HG02981 (cell line): ENCODE data around the gene TMEM184A.
"Not testable (repeated sequence)": the region's sequence is repeated elsewhere in the genome, so short reads cannot be mapped to it uniquely, and the experiment has no call there.

Experiments used
- ATAC-seq: cut with Tn5 transposase; IDR thresholded peaks from one replicate; pipeline ENCODE4 v1.9.1; 2021; ENCODE audit warnings: mild to moderate bottlenecking, moderate library complexity; ENCODE audit not compliant: unreplicated experiment

TMEM184A gene

DNA sequence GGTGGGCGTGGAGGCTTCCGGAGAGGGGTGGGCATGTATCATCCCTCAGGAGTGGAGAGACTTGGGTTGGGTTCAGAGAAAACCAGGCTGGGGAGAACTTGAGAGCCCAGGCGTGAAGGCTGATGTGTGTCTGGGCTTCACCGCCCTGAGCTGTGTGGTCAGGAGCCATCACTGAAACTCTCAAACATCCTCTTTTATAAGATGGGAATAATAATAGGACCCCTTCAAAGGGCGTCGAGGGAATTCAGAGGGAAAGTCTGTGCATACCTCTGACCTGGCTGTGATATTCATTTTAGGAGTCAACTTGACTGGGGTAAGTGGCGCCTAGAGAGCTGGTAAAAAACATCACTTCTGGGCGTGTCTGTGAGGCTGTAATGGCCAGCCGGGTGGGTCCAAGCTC lies 34.9 kb upstream of the TMEM184A start:
- ATAC-seq = no peak

DNA sequence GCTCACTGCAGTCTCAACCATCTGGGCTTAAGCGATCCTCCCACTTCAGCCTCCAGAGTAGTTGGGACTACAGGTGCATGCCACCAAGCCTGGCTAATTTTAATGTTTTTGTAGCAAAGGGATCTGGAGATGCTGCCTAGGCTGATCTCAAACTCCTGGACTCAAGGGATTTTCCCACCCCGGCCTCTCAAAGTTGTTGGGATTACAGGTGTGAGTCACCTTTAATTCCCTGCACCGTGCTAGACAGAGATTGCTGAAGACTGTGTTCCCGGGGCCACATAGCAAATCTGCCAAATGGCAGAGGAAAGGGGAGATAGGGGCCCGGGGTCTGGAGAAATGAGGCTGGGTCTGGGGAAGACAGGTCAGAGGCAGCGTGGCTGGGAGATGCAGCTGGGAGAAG lies 34.5 kb upstream of the TMEM184A start:
- no peak for ATAC-seq

DNA sequence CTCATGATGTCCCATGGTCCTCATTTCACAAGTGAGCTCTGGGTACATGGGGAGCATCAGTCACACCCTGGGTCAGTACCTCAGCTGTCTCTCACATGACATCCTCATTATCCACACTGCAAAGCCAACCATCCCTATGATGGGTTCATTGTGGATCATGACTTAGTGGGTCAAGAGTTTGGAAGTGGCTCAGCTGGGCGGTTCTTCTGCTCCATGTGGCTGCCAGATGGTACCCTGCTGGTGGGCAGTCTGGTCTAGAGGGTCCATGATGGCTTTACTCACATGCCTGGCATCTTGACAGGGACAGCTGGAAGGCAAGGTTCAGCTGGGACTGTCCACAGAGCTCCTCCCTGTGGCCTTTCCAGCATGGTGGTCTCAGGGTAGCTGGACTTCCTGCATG lies 33.0 kb upstream of the TMEM184A start:
- no peak for ATAC-seq

DNA sequence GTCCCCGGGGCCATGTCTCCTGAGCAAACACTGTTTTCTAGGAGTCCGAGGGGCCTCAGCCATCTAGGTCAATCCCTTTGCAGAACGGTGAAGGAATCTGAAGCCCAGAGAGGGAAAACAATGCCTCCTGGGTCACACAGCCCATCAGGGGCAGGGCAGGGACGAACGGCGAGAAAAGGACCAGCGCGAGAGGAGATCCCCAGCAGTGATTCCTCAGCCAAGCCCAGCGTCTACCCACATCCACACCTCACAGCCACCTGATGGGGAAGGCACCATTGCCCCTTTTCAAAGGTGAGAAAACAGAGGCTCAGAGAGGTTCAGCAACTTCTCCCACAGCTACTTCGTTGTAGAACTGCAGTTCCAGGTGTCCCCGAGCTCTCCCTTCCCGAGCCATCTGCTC lies 31.7 kb upstream of the TMEM184A start:
- ATAC-seq = no peak

DNA sequence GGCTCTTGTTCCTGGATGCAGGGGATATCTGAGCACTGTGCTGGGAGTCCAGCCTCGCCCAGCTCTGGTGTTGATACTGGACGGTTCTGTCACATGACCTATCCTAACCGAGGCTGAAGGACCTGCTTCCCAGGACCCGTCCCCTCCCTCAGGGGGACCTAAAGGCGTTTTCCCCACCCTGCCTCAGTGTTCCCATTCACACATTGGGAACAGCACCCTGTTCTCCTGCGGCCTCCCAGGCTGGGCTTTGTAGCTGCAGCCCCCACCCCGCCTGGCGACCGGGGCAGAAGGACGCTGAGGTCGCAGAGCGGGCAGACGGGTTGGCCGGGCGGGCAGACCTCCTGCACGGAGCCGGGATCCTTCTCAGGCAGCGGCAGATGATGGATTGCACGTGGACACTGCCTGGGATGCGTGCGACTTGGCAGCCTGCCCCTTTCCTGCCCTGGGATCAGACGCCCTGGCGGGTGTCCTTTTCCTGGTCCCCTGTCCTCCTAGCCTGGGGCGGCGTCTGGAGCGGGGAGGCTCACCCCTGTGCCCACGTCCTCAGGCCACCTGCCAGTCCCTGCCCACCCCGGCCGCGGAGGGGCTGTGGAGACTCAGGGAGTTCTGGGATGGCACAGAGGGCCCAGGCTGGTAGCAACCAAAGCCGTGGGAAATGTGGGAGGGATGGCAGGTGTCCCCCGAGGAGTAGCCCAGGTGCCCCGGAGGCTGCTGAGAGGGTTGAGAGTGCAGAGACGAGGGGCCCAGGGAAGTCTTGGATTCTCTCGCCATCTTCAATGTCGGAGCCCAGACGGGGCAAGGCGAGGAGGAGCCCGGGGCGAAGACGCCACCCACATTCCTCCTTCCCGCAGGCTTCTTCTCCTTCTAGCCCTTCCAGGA lies 31.1 kb upstream of the TMEM184A start:
- no peak for ATAC-seq

DNA sequence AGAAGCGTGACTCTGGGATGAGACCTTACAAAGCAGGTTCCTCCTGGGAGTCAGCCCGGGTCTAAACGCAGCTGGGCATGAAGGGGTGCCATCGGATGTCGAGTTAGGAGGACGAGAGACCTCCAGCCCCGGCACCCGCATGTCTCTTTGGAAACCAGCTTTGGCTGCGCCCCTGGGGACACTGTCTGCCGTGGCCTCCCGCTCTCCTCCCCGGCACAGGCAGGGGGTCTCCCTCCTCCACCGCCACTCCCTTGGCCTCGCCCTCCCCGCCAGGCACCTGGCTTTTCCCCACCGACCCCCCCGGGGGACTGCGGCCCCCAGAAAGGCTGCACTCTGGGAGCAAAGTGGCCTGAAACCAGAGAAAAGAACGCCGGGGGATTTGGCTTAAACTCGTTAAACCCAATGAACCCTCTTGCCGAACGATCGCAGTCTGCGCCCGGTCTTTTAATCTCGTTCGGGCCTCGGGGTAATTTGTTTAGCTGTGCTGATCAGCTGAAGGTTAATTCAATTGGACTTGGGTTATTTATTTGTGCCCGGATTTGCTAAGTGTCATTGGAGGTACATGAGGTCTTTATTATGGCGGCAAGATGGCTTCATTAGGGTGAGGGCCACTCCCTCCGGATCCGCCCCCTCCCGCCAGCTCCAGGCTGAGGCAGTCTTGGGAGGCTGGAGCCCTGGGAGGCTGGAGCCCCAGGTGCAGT lies 30.3 kb upstream of the TMEM184A start:
- ATAC-seq = no peak

DNA sequence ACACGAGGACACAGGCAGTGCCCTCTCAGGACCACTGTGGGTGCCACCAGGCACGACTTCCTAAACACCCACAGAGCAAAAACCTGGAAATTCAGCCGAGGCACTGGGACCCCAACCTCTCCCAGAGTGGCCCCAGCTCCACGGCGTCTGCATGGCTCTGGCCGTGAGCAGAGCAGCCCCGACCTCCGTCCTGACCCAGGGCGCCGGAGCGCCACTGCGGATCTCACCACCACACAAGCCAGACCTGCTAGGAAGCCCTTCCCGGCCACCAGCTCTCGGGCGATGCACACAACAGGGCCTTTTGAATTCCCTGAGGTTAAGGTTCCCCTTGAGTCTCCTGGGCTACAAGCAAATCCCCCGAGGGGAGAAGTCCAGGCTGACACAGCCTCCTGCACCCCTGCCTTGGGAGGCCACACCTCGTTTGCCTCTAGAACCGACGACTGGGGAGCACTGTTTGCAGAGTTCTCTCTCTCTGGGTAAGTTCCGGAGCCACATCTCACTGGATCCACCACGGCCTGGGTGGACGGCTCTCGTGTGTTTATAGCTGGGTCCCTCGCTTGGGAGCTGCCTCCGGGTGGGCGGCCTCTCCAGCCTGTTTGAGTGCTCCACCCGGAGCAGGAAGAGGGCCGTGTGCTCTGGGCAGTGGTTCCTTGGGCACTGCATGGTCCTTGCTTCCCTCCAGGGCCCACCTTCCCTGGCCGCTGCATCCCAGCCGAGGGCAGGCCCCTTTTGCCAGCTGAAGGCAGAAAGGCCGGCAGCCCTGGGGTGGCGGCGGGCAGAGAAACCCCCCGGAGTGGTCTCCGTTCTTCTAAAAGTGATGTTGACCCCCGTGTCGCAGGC lies 29.4 kb upstream of the TMEM184A start:
- ATAC-seq = no peak

DNA sequence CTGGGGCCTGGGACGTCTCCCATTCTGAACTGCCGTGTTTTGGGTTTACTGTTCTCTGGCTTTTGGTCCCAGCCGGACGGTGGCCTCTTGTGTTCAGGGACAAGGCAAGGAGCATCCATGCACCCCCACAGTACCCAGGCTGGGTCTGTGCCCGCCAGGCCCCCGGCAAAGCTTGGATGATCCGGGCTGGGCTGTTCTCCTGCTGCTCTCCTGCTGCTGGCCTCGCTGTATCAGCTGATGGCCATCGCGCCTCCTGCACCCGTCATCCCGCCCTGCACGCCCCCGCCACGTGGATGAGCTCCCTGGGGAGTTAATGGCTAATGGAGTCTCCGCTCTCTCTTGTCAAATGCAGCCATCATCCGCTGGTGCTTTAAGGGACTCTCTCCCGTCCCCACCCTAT lies 28.7 kb upstream of the TMEM184A start:
- ATAC-seq = no peak

DNA sequence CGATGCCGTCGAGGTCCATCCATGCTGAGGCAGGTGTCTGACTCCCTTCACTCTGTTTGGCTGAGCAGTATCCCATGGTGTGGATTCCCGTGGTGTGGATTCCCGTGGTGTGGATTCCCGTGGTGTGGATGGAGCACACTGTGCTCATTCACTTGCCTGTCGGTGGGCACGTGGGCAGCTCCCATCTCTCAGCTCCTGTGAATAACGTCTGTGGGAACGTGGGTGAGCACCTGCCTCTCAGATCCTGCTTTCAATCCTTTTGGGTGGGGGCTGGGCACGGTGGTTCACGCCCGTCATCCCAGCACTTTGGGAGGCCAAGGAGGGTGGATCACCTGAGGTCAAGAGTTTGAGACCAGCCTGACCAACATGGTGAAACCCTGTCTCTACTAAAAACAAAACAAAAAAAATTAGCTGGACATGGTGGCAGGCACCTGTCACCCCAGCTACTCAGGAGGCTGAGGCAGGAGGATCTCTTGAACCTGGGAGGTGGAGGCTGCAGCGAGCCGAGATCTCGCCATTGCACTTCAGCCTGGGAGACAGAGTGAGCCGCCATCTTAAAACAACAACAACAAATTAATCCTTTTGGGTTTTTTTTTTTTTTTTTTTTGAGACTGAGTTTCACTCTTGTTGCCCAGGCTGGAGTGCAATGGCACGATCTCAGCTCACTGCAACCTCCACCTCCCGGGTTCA lies 27.4 kb upstream of the TMEM184A start:
- not testable (repeated sequence) for ATAC-seq

DNA sequence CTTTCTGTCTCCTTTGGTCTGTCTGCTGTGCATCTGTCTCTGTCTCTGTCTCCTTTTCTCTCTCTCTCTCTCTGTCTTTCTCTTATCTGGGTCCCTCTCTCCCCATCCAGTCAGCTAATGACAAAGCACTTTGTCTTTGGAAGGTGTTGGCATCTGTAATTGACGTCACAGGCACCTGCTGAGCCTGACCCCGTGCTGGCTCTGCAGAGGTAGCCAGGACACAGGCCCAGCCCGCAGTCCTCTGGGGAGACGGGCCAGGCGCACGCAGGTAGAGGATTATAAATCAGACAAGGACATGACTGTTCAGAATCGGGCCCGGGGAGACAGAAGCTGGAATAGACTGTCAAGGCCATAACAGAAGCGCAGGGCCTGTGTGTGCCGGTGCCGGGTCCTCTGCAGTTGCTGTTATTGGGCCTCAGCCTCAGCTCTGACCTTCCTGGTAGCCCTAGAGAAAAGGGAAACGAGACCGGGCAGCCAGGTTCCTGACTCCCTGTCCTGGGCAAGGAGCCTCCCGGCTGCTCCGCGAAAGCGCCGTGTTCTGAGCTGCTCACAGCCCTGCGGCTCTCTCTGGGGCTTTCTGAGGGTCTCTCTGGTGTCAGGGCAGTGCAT lies 24.5 kb upstream of the TMEM184A start:
- no peak for ATAC-seq

DNA sequence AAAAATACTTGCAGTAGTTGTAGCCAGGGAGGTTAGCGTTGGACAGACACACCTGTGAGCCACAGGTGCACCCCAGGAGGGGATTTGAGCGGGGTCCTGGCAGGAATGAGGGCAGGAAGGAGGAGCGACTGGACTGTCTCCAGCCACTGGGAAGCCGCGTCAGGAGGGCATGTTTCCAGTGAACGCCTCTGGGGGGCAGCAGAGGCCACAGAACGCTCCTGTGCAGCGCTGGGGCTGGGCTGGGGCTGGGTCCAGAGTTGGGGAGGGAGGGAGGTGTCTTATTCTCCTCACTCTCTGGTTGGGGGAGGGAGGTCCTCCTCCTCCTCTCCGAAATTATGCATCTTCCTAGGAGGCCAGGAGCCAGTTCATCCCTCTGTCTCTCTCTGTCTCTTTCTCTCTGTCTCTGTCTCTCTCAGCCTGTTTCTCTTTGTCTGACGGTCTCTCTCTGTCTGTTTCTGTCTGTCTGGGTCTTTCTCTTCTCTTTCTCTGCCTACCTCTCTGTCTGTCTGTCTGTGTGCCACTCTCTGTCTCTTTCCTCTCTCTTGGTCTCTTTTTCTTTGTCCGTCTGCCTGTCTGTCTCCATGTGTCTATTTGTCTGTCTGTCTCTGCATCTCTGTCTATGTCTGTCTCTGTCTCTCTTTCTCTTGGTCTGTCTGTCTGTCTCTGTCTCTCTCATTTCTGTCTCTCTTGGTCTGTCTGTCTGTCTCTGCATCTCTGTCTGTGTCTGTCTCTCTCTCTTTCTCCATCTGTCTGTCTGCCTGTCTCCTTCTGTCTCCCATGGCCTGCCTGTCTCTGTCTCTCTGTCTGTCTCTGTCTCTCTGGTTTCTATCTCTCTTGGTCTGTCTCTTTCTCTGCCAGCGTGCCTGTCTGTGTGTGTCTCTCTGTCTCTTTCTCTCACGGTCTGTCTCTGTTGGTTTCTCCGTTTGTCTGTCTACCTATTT lies 23.7 kb upstream of the TMEM184A start:
- no peak for ATAC-seq

DNA sequence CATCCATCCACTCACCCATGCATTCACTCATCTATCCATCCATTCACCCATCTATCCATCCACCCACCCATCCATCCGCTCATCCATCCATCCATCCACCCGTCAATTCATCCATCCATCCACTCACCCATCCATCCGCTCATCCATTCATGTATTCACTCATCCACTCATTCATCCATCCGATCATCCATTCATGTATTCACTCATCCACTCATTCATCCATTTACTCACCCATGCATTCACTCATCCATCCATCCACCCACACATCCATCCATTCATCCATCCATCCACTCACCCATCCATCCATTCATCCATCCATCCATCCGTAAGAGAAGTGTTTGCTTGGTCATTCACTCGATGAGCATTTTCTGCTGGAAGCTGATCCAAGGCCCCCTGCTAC lies 22.5 kb upstream of the TMEM184A start:
- no peak for ATAC-seq

DNA sequence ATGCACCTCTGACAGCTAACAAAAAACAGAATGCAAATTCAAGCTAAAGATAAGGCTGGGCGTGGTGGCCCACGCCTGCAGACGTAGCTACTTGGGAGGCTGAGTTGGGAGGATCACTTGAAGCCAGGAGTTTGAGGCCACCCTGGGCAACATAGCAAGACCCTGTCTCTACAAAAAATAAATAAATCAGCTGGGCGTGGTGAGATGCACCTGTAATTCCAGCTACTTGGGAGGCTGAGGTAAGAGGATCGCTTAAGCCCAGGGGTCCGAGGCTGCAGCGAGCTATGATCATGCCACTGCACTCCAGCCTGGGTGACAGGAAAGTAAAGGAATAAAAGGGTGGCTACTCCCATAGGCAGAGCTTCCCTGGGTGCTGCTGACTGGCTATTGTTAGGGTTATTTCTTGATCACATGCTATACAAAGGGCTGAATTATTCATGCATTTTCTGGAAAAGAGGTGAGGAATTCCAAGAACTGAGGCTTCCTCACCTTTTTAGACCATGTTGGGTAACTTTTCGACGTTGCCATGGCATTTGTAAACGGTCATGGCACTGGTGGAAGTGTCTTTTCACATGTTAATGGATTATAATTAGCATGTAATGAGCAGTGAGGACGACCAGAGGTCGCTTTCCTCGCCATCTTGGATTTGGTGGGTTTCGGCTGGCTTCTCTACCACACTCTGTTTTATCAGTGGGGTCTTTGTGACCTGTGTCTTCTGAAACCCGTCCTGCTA lies 20.7 kb upstream of the TMEM184A start:
- ATAC-seq = no peak

DNA sequence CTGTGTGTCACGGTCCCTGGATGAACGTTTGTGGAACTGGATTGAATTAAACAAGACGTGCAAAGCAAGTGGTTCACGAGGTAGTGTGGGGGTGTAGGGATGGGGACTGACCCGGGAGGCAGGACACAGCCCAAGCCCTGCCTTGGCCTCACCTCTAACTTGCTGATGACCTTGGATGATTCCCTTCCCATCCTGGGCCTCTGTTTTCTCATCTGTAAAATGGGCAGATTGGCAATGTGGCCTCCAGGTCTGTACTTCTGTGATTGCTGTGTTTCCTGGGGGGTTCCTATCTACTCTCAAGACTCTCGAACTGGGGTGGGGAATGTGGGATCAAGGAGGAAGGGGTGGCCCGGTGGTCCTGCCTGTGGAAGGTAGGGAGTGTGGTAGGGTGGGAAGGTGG lies 19.8 kb upstream of the TMEM184A start:
- ATAC-seq = no peak

DNA sequence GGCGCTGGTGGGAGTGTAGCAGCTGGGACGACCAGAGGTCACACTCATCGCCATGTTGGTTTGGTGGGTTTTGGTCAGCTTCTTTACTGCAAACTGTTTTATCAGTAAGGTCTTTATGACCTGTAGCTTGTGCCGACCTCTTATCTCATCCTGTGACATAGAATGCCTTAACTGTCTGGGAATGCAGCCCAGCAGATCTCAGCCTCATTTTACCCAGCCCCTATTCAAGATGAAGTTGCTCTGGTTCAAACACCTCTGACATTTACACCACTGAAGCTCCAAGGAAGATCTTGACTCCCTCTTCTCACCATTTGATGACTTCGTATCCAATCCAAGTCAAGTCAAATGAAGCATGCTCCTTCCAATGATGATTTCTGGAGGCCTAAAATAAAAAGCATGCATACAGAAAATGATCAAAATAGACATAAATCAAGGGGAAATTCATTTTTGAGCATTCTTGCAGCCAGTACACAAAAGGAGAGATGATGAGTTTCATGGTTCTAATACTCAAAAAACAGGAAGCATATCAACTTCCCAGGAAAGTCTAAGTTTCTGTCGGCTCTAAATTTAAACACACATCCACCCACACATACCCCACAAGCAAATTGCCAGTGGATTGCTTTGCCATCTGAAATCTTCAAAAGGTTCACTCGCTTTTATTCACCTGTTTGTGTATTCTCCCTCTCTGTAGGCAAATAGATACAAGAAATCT lies 16.3 kb upstream of the TMEM184A start:
- no peak for ATAC-seq

DNA sequence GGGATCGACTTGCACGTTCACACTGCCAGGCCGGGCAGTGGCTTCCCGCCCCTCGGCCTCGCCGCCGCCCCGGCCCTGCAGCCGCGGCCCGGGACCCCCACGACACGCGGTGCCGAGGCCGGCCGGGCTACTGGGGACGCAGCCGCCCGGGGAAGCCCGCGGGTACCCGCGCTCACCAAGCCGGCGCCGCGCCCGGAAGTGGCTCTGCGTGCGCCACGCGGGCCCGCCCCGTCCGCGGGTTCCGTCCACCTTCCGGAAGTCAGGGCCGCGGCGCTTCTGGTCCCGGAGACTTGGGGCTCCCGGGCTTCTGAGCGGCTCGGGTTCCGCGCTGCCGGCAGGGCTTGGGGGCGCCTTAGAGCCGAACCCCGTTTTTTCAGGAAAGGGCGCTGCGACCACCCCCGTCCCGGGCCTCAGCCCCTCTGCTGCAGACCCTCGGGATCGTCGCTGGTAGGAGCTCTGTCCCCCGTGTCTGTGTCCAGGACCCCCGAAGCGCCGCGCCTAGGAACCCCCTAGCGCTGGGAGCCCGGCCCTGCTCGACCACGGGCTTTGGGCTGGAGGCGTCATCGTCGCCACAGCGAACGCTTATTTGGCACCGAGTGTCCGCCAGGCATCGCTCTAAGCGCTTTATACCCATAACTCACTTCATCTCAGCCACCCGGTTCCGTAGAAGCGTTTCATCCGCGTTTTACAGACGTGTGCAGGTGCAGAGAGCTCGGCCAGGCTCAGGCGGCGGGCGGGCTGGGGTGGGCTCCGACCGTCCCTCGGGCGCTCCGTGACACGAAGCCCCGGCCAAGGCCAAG lies 14.0 kb upstream of the TMEM184A start, which contains the start of gene PSMG3:
Gene PSMG3, minus strand, starts transcription at position 200 of the 800 bp plus-strand sequence. CDS start 693 bp downstream, outside the sequence.
- peak; percentile 91 for ATAC-seq

DNA sequence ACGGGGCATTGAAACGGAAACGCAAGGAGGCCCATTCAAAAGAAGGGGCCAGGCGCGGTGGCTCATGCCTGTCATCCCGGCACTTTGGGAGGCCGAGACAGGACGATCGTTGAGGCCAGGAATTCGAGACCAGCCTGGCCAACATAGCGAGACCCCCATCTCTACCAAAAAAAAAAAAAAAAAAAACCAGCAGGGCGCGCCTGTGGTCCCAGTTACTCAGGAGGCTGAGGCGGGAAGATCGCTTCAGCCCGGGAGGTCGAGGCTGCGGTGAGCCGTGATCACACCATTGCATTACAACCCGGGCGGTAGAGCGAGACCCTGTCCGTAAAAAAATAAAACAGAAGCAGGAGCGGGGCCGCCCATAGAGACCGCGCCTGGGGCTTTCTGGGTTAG lies 13.4 kb upstream of the TMEM184A start:
- no peak for ATAC-seq
